Activated T-helper 2 cell treated with anti-CD3 and anti-CD28 coated beads, Interferon-gamma antibody, Interleukin-2, Interleukin-4, amounts not matched to agents 10 μg/mL and 5 μg/mL and 100 μg/mL, durations not matched to agents 14 hours and 24 hours and 36 hours (primary cell): Measurements from ENCODE around the gene ARSI. TPM values are rescaled to one million over a fixed set of nuclear protein-coding genes. Genes with fewer than 3 reads are reported as not detected.

Experiments used
- DNase-seq: peaks from one replicate; pipeline ENCODE4 v3.0.0; 2021; ENCODE audit warnings: low spot score
- H3K27ac Mint-ChIP-seq: one replicate; pipeline ENCODE4 v1.8.0; 2021; ENCODE audit warnings: mixed read lengths
- H3K27me3 Mint-ChIP-seq: one replicate; pipeline ENCODE4 v1.8.0; 2021; ENCODE audit warnings: low read depth, mixed read lengths
- H3K36me3 Mint-ChIP-seq: one replicate; pipeline ENCODE4 v1.8.0; 2021; ENCODE audit warnings: low read depth, mixed read lengths
- H3K4me1 Mint-ChIP-seq: one replicate; pipeline ENCODE4 v1.8.0; 2021; ENCODE audit warnings: low read depth, mixed read lengths
- H3K4me3 Mint-ChIP-seq: one replicate; pipeline ENCODE4 v1.8.0; 2021; ENCODE audit warnings: low read depth, mild to moderate bottlenecking, moderate library complexity, mixed read lengths
- H3K9me3 Mint-ChIP-seq: one replicate; pipeline ENCODE4 v1.8.0; 2021; ENCODE audit warnings: mixed read lengths
- intact Hi-C: fragments of 100-400 bp; cut with micrococcal nuclease; formaldehyde crosslinking; loops from one replicate; pipeline ENCODE4 v1.15.1; 2023
- total RNA-seq: library from RNA; stranded (reverse); gene quantifications from 2 replicates; pipeline ENCODE4 v1.2.3, GENCODE V29; 2022

ARSI gene
- total RNA-seq, 1 donor from 2014 or later, result not detected

- Mint-ChIP-seq H3K36me3 (no peaks in the 10 kb centered on the region), H3K27ac (no peak overlapping the region), H3K27me3 (peaks cover 40% of the 10 kb centered on the region), H3K9me3 (no peaks in the 10 kb centered on the region), H3K4me3 (no peak overlapping the region), H3K4me1 (no peaks in the 10 kb centered on the region)
- no peak for DNase-seq
- intact Hi-C loops, result no loop called here
Measured at GRCh38 chr5:150301170-150301505, 1.6 kb downstream of the ARSI start.

- no peak overlapping the region for H3K27ac Mint-ChIP-seq
- H3K4me3 Mint-ChIP-seq, result no peak overlapping the region
- DNase-seq, result no peak
- peaks cover 37% of the 10 kb centered on the region for H3K27me3 Mint-ChIP-seq
- H3K36me3 Mint-ChIP-seq, result no peaks in the 10 kb centered on the region
- H3K9me3 Mint-ChIP-seq, result no peaks in the 10 kb centered on the region
- no peaks in the 10 kb centered on the region for H3K4me1 Mint-ChIP-seq
- intact Hi-C loops, result no loop called here
Measured at GRCh38 chr5:150300496-150301169, 2.1 kb downstream of the ARSI start.

- peaks cover 29% of the 10 kb centered on the region for H3K27me3 Mint-ChIP-seq
- H3K4me3 Mint-ChIP-seq, result no peak overlapping the region
- intact Hi-C loops, result no loop called here
- no peak for DNase-seq
- H3K36me3 Mint-ChIP-seq, result no peaks in the 10 kb centered on the region
- no peaks in the 10 kb centered on the region for H3K4me1 Mint-ChIP-seq
- H3K9me3 Mint-ChIP-seq, result no peaks in the 10 kb centered on the region
- H3K27ac Mint-ChIP-seq, result no peak overlapping the region
Measured at GRCh38 chr5:150299571-150300327, 3.0 kb downstream of the ARSI start.

- Mint-ChIP-seq H3K4me3 (no peak overlapping the region), H3K27me3 (peaks cover 24% of the 10 kb centered on the region), H3K4me1 (no peaks in the 10 kb centered on the region), H3K9me3 (no peaks in the 10 kb centered on the region), H3K27ac (no peak overlapping the region), H3K36me3 (no peaks in the 10 kb centered on the region)
- DNase-seq, result no peak
- intact Hi-C loops, result no loop called here
Measured at GRCh38 chr5:150298701-150299451, 3.8 kb downstream of the ARSI start.

GRCh38 chr5:150297934-150298595 is 4.6 kb downstream of the ARSI start:
- no peak overlapping the region for H3K4me3 Mint-ChIP-seq
- peaks cover 17% of the 10 kb centered on the region for H3K27me3 Mint-ChIP-seq
- no peaks in the 10 kb centered on the region for H3K4me1 Mint-ChIP-seq
- DNase-seq, result no peak
- H3K36me3 Mint-ChIP-seq, result no peaks in the 10 kb centered on the region
- intact Hi-C loops, result no loop called here
- H3K9me3 Mint-ChIP-seq, result no peaks in the 10 kb centered on the region
- H3K27ac Mint-ChIP-seq, result no peak overlapping the region

GRCh38 chr5:150297236-150297890 is 5.3 kb downstream of the ARSI start:
- H3K4me1 Mint-ChIP-seq, result no peaks in the 10 kb centered on the region
- no peaks in the 10 kb centered on the region for H3K9me3 Mint-ChIP-seq
- no peaks in the 10 kb centered on the region for H3K36me3 Mint-ChIP-seq
- no peak for DNase-seq
- no peak overlapping the region for H3K27ac Mint-ChIP-seq
- peaks cover 15% of the 10 kb centered on the region for H3K27me3 Mint-ChIP-seq
- intact Hi-C loops, result no loop called here
- H3K4me3 Mint-ChIP-seq, result no peak overlapping the region

- H3K9me3 Mint-ChIP-seq, result no peaks in the 10 kb centered on the region
- H3K27ac Mint-ChIP-seq, result no peak overlapping the region
- H3K4me3 Mint-ChIP-seq, result no peak overlapping the region
- DNase-seq, result no peak
- peaks cover 12% of the 10 kb centered on the region for H3K27me3 Mint-ChIP-seq
- intact Hi-C loops, result no loop called here
- no peaks in the 10 kb centered on the region for H3K4me1 Mint-ChIP-seq
- H3K36me3 Mint-ChIP-seq, result no peaks in the 10 kb centered on the region
Measured at GRCh38 chr5:150296496-150296895, 6.2 kb downstream of the ARSI start.

GRCh38 chr5:150295741-150296486 is 6.8 kb downstream of the ARSI start:
- DNase-seq, result no peak
- no peak overlapping the region for H3K4me3 Mint-ChIP-seq
- no peaks in the 10 kb centered on the region for H3K4me1 Mint-ChIP-seq
- no peaks in the 10 kb centered on the region for H3K9me3 Mint-ChIP-seq
- no peak overlapping the region for H3K27ac Mint-ChIP-seq
- no peaks in the 10 kb centered on the region for H3K36me3 Mint-ChIP-seq
- H3K27me3 Mint-ChIP-seq, result peaks cover 8% of the 10 kb centered on the region
- intact Hi-C loops, result no loop called here

- DNase-seq, result no peak
- Mint-ChIP-seq H3K36me3 (no peaks in the 10 kb centered on the region), H3K4me1 (no peaks in the 10 kb centered on the region), H3K4me3 (no peak overlapping the region), H3K9me3 (no peaks in the 10 kb centered on the region), H3K27ac (no peak overlapping the region), H3K27me3 (peaks cover 5% of the 10 kb centered on the region)
- intact Hi-C loops, result no loop called here
Measured at GRCh38 chr5:150295172-150295634, 7.5 kb downstream of the ARSI start.

- Mint-ChIP-seq H3K4me3 (no peak overlapping the region), H3K4me1 (no peaks in the 10 kb centered on the region), H3K27ac (no peak overlapping the region), H3K27me3 (peaks cover 1% of the 10 kb centered on the region), H3K36me3 (no peaks in the 10 kb centered on the region), H3K9me3 (no peaks in the 10 kb centered on the region)
- intact Hi-C loops, result no loop called here
- no peak for DNase-seq
Measured at GRCh38 chr5:150294551-150295071, 8.1 kb downstream of the ARSI start.

GRCh38 chr5:150293091-150293941 is 9.4 kb downstream of the ARSI start:
- Mint-ChIP-seq H3K27me3 (peaks cover 1% of the 10 kb centered on the region), H3K4me1 (no peaks in the 10 kb centered on the region), H3K27ac (no peak overlapping the region), H3K4me3 (no peak overlapping the region), H3K9me3 (no peaks in the 10 kb centered on the region), H3K36me3 (no peaks in the 10 kb centered on the region)
- intact Hi-C loops, result no loop called here
- no peak for DNase-seq
